Measurements from ENCODE around the gene AIFM1. TPM values are rescaled to one million over a fixed set of nuclear protein-coding genes. Genes with fewer than 3 reads are reported as not detected.

AIFM1 gene
- total RNA-seq = 15.1 and 16.8 TPM in 2 replicates

GRCh38 chrX:130165703-130166502 lies at the start of gene AIFM1:
Gene AIFM1, minus strand, starts transcription at chrX:130165841. Its CDS starts 185 bp downstream, at chrX:130165656.

DNA sequence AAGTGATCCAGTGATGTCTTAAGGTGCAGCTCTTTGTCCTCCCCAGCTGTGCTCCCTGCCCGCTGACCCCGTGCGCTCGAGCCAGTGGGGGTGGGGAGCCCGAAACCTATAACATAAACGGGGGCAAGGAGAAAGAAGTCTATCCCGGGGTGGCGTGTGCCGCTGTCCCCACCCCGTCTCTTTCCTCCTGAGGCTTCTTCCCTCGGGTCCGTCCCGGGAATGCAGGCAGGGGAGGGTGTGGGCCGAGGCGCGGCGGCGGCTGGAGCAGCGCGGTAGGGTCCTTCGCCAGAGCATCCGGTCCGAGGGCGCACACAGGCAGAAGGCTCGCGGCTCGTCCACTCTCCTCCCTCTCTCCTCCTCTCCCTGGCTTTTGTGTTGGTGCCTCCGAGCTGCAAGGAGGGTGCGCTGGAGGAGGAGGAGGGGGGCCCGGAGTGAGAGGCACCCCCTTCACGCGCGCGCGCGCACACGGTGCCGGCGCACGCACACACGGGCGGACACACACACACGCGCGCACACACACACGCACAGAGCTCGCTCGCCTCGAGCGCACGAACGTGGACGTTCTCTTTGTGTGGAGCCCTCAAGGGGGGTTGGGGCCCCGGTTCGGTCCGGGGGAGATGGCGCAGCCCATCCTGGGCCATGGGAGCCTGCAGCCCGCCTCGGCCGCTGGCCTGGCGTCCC lies 5.9 kb upstream of the AIFM1 start, which contains the start of gene RAB33A:
RAB33A (plus strand) TSS at position 517 of the 681 bp plus-strand sequence; CDS start at position 618, 101 bp downstream.

GRCh38 chrX:130110379-130111219 lies 55.0 kb downstream of the AIFM1 start, which contains the start of gene ELF4:
Gene ELF4, minus strand, starts transcription at chrX:130110497. Its CDS starts 29,167 bp downstream, at chrX:130081330.

Other genes with a start within 250 kb of the AIFM1 start
- gene BCORL1, start 183.2 kb downstream of the AIFM1 start, total RNA-seq = 1.6 and 1.8 TPM in 2 replicates
- 9.2 and 13.7 TPM in 2 replicates for gene ELF4, start 55.3 kb downstream of the AIFM1 start, total RNA-seq
- 0.37 and 0.39 TPM in 2 replicates for gene RAB33A, start 6.1 kb upstream of the AIFM1 start, total RNA-seq
- gene ZNF280C, start 103.1 kb upstream of the AIFM1 start, total RNA-seq = 5.9 and 8.6 TPM in 2 replicates
- gene SLC25A14, start 174.1 kb upstream of the AIFM1 start, total RNA-seq = 6.5 and 8.1 TPM in 2 replicates
- not detected in 2 replicates for gene GPR119, start 219.8 kb upstream of the AIFM1 start, total RNA-seq
- gene RBMX2, start 236.1 kb upstream of the AIFM1 start, total RNA-seq = 19.4 and 20.6 TPM in 2 replicates